ENCODE data around the gene NKAIN2. TPM values are rescaled to one million over a fixed set of nuclear protein-coding genes. Genes with fewer than 3 reads are reported as not detected.

NKAIN2 gene
- total RNA-seq, 3 donors from 2014 or later (not counting 1 experiment from before 2014, with no cell fraction given): 0.45 TPM; not detected in 2

DNA sequence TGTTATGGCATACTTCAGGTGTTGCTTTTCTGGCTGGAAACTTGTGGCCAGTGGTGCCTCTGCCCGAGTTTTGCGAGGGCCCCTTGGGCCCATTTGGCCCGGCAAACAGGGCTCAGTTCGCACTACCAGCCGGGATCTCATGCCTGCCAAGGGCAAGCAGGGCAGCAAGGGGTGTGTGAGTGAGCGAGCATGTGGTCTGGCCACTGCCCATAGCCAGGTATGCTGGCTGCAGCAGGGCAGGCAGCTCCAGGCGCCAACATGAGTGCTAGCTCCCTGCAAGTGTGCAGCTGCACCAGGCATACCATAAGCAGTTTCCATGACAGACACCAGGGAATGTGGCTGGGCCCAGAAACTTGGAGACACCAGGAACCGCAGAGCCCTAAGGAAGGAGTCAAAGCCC lies 389.5 kb downstream of the NKAIN2 start:
- 91% methylated on average over 8 of the region's 8 CpGs for WGBS (ENCODE audit: insufficient coverage)

DNA sequence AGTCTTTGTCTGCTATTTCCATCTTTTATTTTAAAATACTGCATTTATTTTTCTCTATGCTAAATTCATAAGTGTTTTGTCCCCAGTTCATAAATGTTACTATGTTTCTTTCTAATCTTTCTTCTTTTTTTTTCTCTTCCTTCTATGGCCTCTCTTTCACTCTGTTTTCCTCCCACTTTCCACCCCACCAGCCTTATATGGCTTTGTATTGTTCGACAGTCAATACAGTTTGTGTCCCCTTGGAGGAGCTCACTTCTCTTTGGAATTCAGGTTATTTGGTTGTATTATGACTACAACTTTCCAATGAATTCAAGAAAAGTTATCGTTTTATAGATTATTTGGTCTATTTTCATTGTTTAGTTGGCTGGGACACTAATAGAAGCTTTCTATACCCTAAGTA lies 393.5 kb downstream of the NKAIN2 start:
- no peak overlapping the region for H3K27ac ChIP-seq (ENCODE audit: low read length)
- peaks cover 9 to 10% of the 10 kb centered on the region in 2 donors for H3K9me3 Mint-ChIP-seq
- no peaks in the 10 kb centered on the region for H3K27me3 ChIP-seq (ENCODE audit: control insufficient read depth, insufficient read depth, low read length)
- no peaks in the 10 kb centered on the region for H3K4me1 Mint-ChIP-seq
- no peaks in the 10 kb centered on the region for H3K36me3 Mint-ChIP-seq
- ATAC-seq (no peak), DNase-seq (no peak)
- no peaks in the 10 kb centered on the region for H3K4me1 ChIP-seq (ENCODE audit: control insufficient read depth, insufficient read depth, low read length)
- H3K4me3 ChIP-seq (ENCODE audit: low read length): no peak overlapping the region
- intact Hi-C loops (cut with micrococcal nuclease): no loop called here
- H3K36me3 ChIP-seq (ENCODE audit: control insufficient read depth, insufficient read depth, low read length): no peaks in the 10 kb centered on the region
- WGBS (ENCODE audit: insufficient coverage): no CpG with 5 or more reads among the region's 2 CpGs
- no peak overlapping the region for H3K4me3 Mint-ChIP-seq
- no peaks in the 10 kb centered on the region for H3K27me3 Mint-ChIP-seq (ENCODE audit: low read depth in 2 of 2)
- H3K9me3 ChIP-seq (ENCODE audit: control insufficient read depth, insufficient read depth, low read length): peaks cover 10% of the 10 kb centered on the region
- H3K27ac Mint-ChIP-seq: no peak overlapping the region
- TF ChIP-seq, protein P1, sequence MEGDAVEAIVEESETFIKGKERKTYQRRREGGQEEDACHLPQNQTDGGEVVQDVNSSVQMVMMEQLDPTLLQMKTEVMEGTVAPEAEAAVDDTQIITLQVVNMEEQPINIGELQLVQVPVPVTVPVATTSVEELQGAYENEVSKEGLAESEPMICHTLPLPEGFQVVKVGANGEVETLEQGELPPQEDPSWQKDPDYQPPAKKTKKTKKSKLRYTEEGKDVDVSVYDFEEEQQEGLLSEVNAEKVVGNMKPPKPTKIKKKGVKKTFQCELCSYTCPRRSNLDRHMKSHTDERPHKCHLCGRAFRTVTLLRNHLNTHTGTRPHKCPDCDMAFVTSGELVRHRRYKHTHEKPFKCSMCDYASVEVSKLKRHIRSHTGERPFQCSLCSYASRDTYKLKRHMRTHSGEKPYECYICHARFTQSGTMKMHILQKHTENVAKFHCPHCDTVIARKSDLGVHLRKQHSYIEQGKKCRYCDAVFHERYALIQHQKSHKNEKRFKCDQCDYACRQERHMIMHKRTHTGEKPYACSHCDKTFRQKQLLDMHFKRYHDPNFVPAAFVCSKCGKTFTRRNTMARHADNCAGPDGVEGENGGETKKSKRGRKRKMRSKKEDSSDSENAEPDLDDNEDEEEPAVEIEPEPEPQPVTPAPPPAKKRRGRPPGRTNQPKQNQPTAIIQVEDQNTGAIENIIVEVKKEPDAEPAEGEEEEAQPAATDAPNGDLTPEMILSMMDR (IDR thresholded peaks at IDR 0.05): no peak

More for the DNA sequence above, 389.5 kb downstream of the NKAIN2 start:
- Mint-ChIP-seq H3K4me1 (no peaks in the 10 kb centered on the region), H3K4me3 (no peak overlapping the region), H3K9me3 (peaks cover 6 to 12% of the 10 kb centered on the region in 2 donors), H3K27ac (no peak overlapping the region), H3K36me3 (no peaks in the 10 kb centered on the region), H3K27me3 (ENCODE audit: low read depth in 2 of 2) (no peaks in the 10 kb centered on the region)
- DNase-seq: no peak
- Histone ChIP-seq H3K9me3 (ENCODE audit: control insufficient read depth, insufficient read depth, low read length) (peaks cover 10% of the 10 kb centered on the region), H3K4me1 (ENCODE audit: control insufficient read depth, insufficient read depth, low read length) (no peaks in the 10 kb centered on the region), H3K27me3 (ENCODE audit: control insufficient read depth, insufficient read depth, low read length) (no peaks in the 10 kb centered on the region), H3K27ac (ENCODE audit: low read length) (no peak overlapping the region), H3K4me3 (ENCODE audit: low read length) (no peak overlapping the region), H3K36me3 (ENCODE audit: control insufficient read depth, insufficient read depth, low read length) (no peaks in the 10 kb centered on the region)
- TF ChIP-seq, protein P1 (IDR thresholded peaks at IDR 0.05): no peak
- intact Hi-C loops (cut with micrococcal nuclease): no loop called here
- no peak for ATAC-seq

DNA sequence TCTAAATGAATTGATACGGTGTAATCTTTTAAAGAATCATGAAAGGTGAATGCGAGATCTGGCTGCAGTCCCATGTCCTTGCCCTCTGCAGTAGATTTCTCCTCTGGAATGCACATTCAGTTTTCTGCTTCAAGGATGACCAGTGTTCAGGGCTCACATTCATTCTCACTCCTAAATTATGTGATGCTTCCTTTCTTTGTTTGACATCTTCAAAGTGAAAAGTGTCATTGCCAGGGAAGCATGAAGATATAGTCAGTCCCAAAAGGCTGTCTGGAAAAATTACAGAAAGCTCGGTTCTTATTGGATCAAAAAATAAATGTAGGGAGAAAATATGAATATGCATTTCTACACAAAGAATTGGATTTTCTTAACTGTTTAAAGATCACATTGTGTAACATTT lies 395.6 kb downstream of the NKAIN2 start:
- Histone ChIP-seq H3K27ac (ENCODE audit: low read length) (no peak overlapping the region), H3K36me3 (ENCODE audit: control insufficient read depth, insufficient read depth, low read length) (no peaks in the 10 kb centered on the region), H3K27me3 (ENCODE audit: control insufficient read depth, insufficient read depth, low read length) (no peaks in the 10 kb centered on the region), H3K4me3 (ENCODE audit: low read length) (no peak overlapping the region), H3K9me3 (ENCODE audit: control insufficient read depth, insufficient read depth, low read length) (no peaks in the 10 kb centered on the region), H3K4me1 (ENCODE audit: control insufficient read depth, insufficient read depth, low read length) (no peaks in the 10 kb centered on the region)
- DNase-seq: no peak
- intact Hi-C loops (cut with micrococcal nuclease): no loop called here
- Mint-ChIP-seq H3K27ac (no peak overlapping the region), H3K4me1 (no peaks in the 10 kb centered on the region), H3K9me3 (peaks cover 9 to 10% of the 10 kb centered on the region in 2 donors), H3K27me3 (ENCODE audit: low read depth in 2 of 2) (no peaks in the 10 kb centered on the region), H3K36me3 (no peaks in the 10 kb centered on the region), H3K4me3 (no peak overlapping the region)
- WGBS (ENCODE audit: insufficient coverage): 83% methylated on average over 2 of the region's 3 CpGs
- TF ChIP-seq, protein P1 (IDR thresholded peaks at IDR 0.05): no peak
- no peak for ATAC-seq

DNA sequence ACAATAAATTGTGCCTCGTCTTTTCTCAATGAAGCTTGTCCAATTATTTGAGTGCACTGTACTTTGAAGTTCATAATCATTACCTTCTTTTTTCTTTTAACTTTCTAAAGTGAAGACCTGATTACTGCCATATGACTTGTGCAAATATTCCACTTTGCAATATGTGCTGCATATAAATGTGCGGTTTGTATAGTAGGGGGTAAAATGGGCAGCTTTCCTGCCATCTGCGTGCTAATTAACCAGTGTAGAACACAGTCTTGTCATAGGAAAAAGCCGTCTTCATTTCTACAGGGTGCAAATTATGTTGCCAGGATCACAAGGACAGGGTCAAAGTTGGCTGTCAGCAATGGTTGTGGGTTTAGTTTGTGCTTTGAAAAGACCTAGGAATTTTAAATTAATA lies 397.0 kb downstream of the NKAIN2 start:
- Histone ChIP-seq H3K27me3 (ENCODE audit: control insufficient read depth, insufficient read depth, low read length) (no peaks in the 10 kb centered on the region), H3K27ac (ENCODE audit: low read length) (no peak overlapping the region), H3K4me1 (ENCODE audit: control insufficient read depth, insufficient read depth, low read length) (no peaks in the 10 kb centered on the region), H3K4me3 (ENCODE audit: low read length) (no peak overlapping the region), H3K9me3 (ENCODE audit: control insufficient read depth, insufficient read depth, low read length) (no peaks in the 10 kb centered on the region), H3K36me3 (ENCODE audit: control insufficient read depth, insufficient read depth, low read length) (no peaks in the 10 kb centered on the region)
- TF ChIP-seq, protein P1 (IDR thresholded peaks at IDR 0.05): no peak
- Mint-ChIP-seq H3K36me3 (no peaks in the 10 kb centered on the region), H3K4me3 (no peak overlapping the region), H3K9me3 (peaks cover 12% of the 10 kb centered on the region in 2 donors), H3K27me3 (ENCODE audit: low read depth in 2 of 2) (no peaks in the 10 kb centered on the region), H3K4me1 (no peaks in the 10 kb centered on the region), H3K27ac (no peak overlapping the region)
- intact Hi-C loops (cut with micrococcal nuclease): no loop called here
- no peak for DNase-seq
- 95% methylated on average over 4 of the region's 4 CpGs for WGBS (ENCODE audit: insufficient coverage)
- ATAC-seq: no peak
